Amniotic stem cell (primary cell): ENCODE measurements around the gene LONRF2.

ENCODE experiments used
- DNase-seq: peaks from one replicate; lab custom pipeline; 2025; lab: John Stamatoyannopoulos, UW

LONRF2 gene

GRCh38 chr2:100236166-100236565 lies 86.1 kb downstream of the LONRF2 start:
- no peak for DNase-seq

- no peak for DNase-seq
Measured at GRCh38 chr2:100235581-100235980, 86.7 kb downstream of the LONRF2 start.

GRCh38 chr2:100235098-100235497 lies 87.2 kb downstream of the LONRF2 start:
- DNase-seq, result no peak

GRCh38 chr2:100234141-100234540 lies 88.2 kb downstream of the LONRF2 start:
- DNase-seq, result no peak

GRCh38 chr2:100233061-100233460 lies 89.2 kb downstream of the LONRF2 start:
- DNase-seq, result no peak

GRCh38 chr2:100230754-100231153 lies 91.5 kb downstream of the LONRF2 start:
- no peak for DNase-seq

- DNase-seq, result no peak
Measured at GRCh38 chr2:100228967-100229366, 93.3 kb downstream of the LONRF2 start.

- no peak for DNase-seq
Measured at GRCh38 chr2:100228415-100228814, 93.9 kb downstream of the LONRF2 start.

GRCh38 chr2:100224988-100225710 lies 97.2 kb downstream of the LONRF2 start:
- no peak for DNase-seq

GRCh38 chr2:100223502-100223901 lies 98.8 kb downstream of the LONRF2 start:
- DNase-seq, result no peak
